GM23248 (cell line): Measurements from ENCODE around the gene CREBL2. TPM values are rescaled to one million over a fixed set of nuclear protein-coding genes. Genes with fewer than 3 reads are reported as not detected.

Experiments
- DNase-seq: peaks from one replicate; pipeline ENCODE4 v3.0.0-alpha.2; 2015
- H2AFZ ChIP-seq: fragments of 200-600 bp; sonication (generic); 2 replicates; pipeline ENCODE4 v1.6.1; 2016; ENCODE audit warnings: antibody characterized with exemption
- H3F3A ChIP-seq: fragments of 200-600 bp; sonication (generic); 2 replicates; pipeline ENCODE4 v1.6.1; 2016; ENCODE audit warnings: mild to moderate bottlenecking, antibody characterized with exemption, mixed run types; ENCODE audit not compliant: insufficient read depth
- H3K27ac ChIP-seq: fragments of 200-600 bp; sonication (generic); 2 replicates; pipeline ENCODE4 v1.5.1; 2016; ENCODE audit warnings: mild to moderate bottlenecking
- H3K27me3 ChIP-seq: fragments of 200-600 bp; sonication (generic); replicated peaks from 2 replicates; pipeline ENCODE4 v1.6.1; 2016; ENCODE audit warnings: mild to moderate bottlenecking; ENCODE audit not compliant: insufficient read depth
- H3K36me3 ChIP-seq: fragments of 200-600 bp; sonication (generic); 2 replicates; pipeline ENCODE4 v1.6.1; 2016; ENCODE audit warnings: low read depth, mild to moderate bottlenecking
- H3K4me1 ChIP-seq: fragments of 200-600 bp; sonication (generic); 2 replicates; pipeline ENCODE4 v1.6.1; 2016; ENCODE audit warnings: mild to moderate bottlenecking; ENCODE audit not compliant: insufficient read depth
- H3K4me2 ChIP-seq: fragments of 200-600 bp; sonication (generic); one replicate; pipeline ENCODE4 v1.6.1; 2016; ENCODE audit warnings: mild to moderate bottlenecking; ENCODE audit not compliant: unreplicated experiment
- H3K4me3 ChIP-seq: fragments of 200-600 bp; sonication (generic); 2 replicates; pipeline ENCODE4 v1.5.1; 2016; ENCODE audit warnings: mild to moderate bottlenecking
- H3K79me2 ChIP-seq: fragments of 200-600 bp; sonication (generic); 2 replicates; pipeline ENCODE4 v1.6.1; 2016; ENCODE audit warnings: mild to moderate bottlenecking; ENCODE audit not compliant: insufficient read depth
- H3K9ac ChIP-seq: fragments of 200-600 bp; sonication (generic); 2 replicates; pipeline ENCODE4 v1.6.1; 2016; ENCODE audit warnings: mild to moderate bottlenecking
- H3K9me2 ChIP-seq: fragments of 200-600 bp; sonication (generic); 2 replicates; pipeline ENCODE4 v1.6.1; 2016; ENCODE audit warnings: mixed run types, mild to moderate bottlenecking, moderate library complexity; ENCODE audit not compliant: insufficient read depth
- H3K9me3 ChIP-seq: fragments of 200-600 bp; sonication (generic); one replicate; pipeline ENCODE4 v1.6.1; 2017; ENCODE audit warnings: low read depth
- H4K20me1 ChIP-seq: fragments of 200-600 bp; sonication (generic); 2 replicates; pipeline ENCODE4 v1.6.0; 2016; ENCODE audit not compliant: insufficient read depth
- EZH2 ChIP-seq: fragments of 200-600 bp; sonication (generic); IDR thresholded peaks from 2 replicates; pipeline ENCODE4 v1.6.1; 2018; ENCODE audit warnings: antibody characterized with exemption, mild to moderate bottlenecking; ENCODE audit not compliant: insufficient read depth, poor library complexity, severe bottlenecking
- EZH2phosphoT487 ChIP-seq: fragments of 200-600 bp; sonication (generic); IDR thresholded peaks from 2 replicates; pipeline ENCODE4 v1.6.1; 2018; ENCODE audit warnings: antibody characterized with exemption, moderate library complexity, mild to moderate bottlenecking, low read depth; ENCODE audit not compliant: insufficient read depth
- whole genome bisulfite sequencing, 2 experiments: methylation state at CpG; one replicate each; pipeline ENCODE4 v1.1.6; 2015 to 2017; ENCODE audit warnings: low lambda C conversion rate in 2 of 2, low coverage in 1 of 2; ENCODE audit errors: missing lambda C conversion rate in 2 of 2; 5-methylcytosine and 5-hydroxymethylcytosine counted together
- in situ Hi-C: fragments of 300-500 bp; cut with MboI; formaldehyde crosslinking; loops from 2 replicates; pipeline ENCODE4 v1.15.0; 2020
- polyA plus RNA-seq: library from polyadenylated mRNA; unstranded; fragments of >200 nt; fragmentation: Nextera tagmentation; extraction: Ambion mirVana; gene quantifications from 2 replicates; pipeline ENCODE4 v1.2.1, GENCODE V29; 2016
- total RNA-seq: library from RNA; depleted of rRNA; stranded (reverse); fragments of >200 nt; shearing (Covaris generic); gene quantifications from 2 replicates; pipeline ENCODE4 v1.2.3, GENCODE V29; 2014

The CREBL2 gene
- total and polyA plus RNA-seq, 2 experiments from 2014 or later: 23.4 to 38.4 TPM

GRCh38 chr12:12620730-12621315 lies 9.1 kb downstream of the CREBL2 start:
- H4K20me1 ChIP-seq: 0 out of 2 replicates have a peak, but pooled peaks cover 4% of the 10 kb centered on the region
- no peak for DNase-seq
- no peak overlapping the region for H3K9ac ChIP-seq
- no peaks in the 10 kb centered on the region for H3K9me3 ChIP-seq
- no peak overlapping the region for H3K4me3 ChIP-seq
- no peaks in the 10 kb centered on the region for H3K9me2 ChIP-seq
- 92% methylated on average over 6 of the region's 6 CpGs for WGBS, 2 experiments
- H3K4me1 ChIP-seq: no peaks in the 10 kb centered on the region
- H3K79me2 ChIP-seq: peaks cover 51% of the 10 kb centered on the region
- no peak overlapping the region for H2AFZ ChIP-seq
- H3K36me3 ChIP-seq: no peaks in the 10 kb centered on the region
- H3F3A ChIP-seq: no peaks in the 10 kb centered on the region
- H3K27me3 ChIP-seq: no peaks in the 10 kb centered on the region
- no peak for TF ChIP-seq EZH2
- TF ChIP-seq EZH2phosphoT487: no peak
- no peak overlapping the region for H3K27ac ChIP-seq
- in situ Hi-C loops: no loop called here
- H3K4me2 ChIP-seq: no peak overlapping the region

GRCh38 chr12:12622418-12622817 lies 10.7 kb downstream of the CREBL2 start:
- 79 to 86% methylated on average over 3 of the region's 3 CpGs for WGBS, 2 experiments
- in situ Hi-C loops: no loop called here
- TF ChIP-seq EZH2: no peak

GRCh38 chr12:12624498-12624992 lies 12.9 kb downstream of the CREBL2 start:
- WGBS, 2 experiments: 74 to 83% methylated on average over 5 of the region's 5 CpGs
- TF ChIP-seq EZH2: no peak
- no peak for TF ChIP-seq EZH2phosphoT487
- in situ Hi-C loops: no loop called here

More at GRCh38 chr12:12622418-12622817, 10.7 kb downstream of the CREBL2 start:
- DNase-seq: no peak
- Histone ChIP-seq H3K9me2 (no peaks in the 10 kb centered on the region), H2AFZ (no peak overlapping the region), H3K79me2 (peaks cover 40% of the 10 kb centered on the region), H4K20me1 (0 out of 2 replicates have a peak, but pooled peaks cover 4% of the 10 kb centered on the region), H3K4me1 (peaks cover 2% of the 10 kb centered on the region; the same call in 1 of the 2 replicates), H3F3A (no peaks in the 10 kb centered on the region), H3K27me3 (no peaks in the 10 kb centered on the region), H3K4me2 (no peak overlapping the region), H3K4me3 (no peak overlapping the region), H3K9me3 (no peaks in the 10 kb centered on the region), H3K36me3 (no peaks in the 10 kb centered on the region), H3K9ac (no peak overlapping the region), H3K27ac (no peak overlapping the region)

GRCh38 chr12:12626471-12626870 lies 14.8 kb downstream of the CREBL2 start:
- Histone ChIP-seq H3K36me3 (no peaks in the 10 kb centered on the region), H3K4me2 (no peak overlapping the region), H3K79me2 (peaks cover 62% of the 10 kb centered on the region), H3K27ac (no peak overlapping the region), H3K4me3 (no peak overlapping the region), H3K27me3 (no peaks in the 10 kb centered on the region), H2AFZ (no peak overlapping the region), H3K9me2 (no peaks in the 10 kb centered on the region), H3K4me1 (peaks cover 12% of the 10 kb centered on the region), H3F3A (0 out of 2 replicates have a peak, but pooled peaks cover 6% of the 10 kb centered on the region), H3K9me3 (no peaks in the 10 kb centered on the region), H3K9ac (no peak overlapping the region), H4K20me1 (peaks cover 4% of the 10 kb centered on the region; the same call in 1 of the 2 replicates)
- WGBS, 2 experiments: 85 to 90% methylated on average over 2 of the region's 2 CpGs
- peak; percentile 24 for DNase-seq
- in situ Hi-C loops: no loop called here
- TF ChIP-seq EZH2: no peak

More at GRCh38 chr12:12624498-12624992, 12.9 kb downstream of the CREBL2 start:
- DNase-seq: no peak
- Histone ChIP-seq H3K9me3 (no peaks in the 10 kb centered on the region), H3K36me3 (no peaks in the 10 kb centered on the region), H3K79me2 (peaks cover 58% of the 10 kb centered on the region), H3K9ac (no peak overlapping the region), H3K4me3 (no peak overlapping the region), H3K4me1 (peaks cover 12% of the 10 kb centered on the region), H3F3A (0 out of 2 replicates have a peak, but pooled peaks cover 6% of the 10 kb centered on the region), H4K20me1 (peaks cover 4% of the 10 kb centered on the region; the same call in 1 of the 2 replicates), H2AFZ (no peak overlapping the region), H3K27ac (no peak overlapping the region), H3K9me2 (no peaks in the 10 kb centered on the region), H3K27me3 (no peaks in the 10 kb centered on the region), H3K4me2 (no peak overlapping the region)
